Bronchial epithelial cell (primary cell): Measurements from ENCODE around the gene CARD9. TPM values are rescaled to one million over a fixed set of nuclear protein-coding genes. Genes with fewer than 3 reads are reported as not detected.

Source experiments
- DNase-seq: peaks from one replicate; pipeline ENCODE4 v3.0.0-alpha.2; 2010; ENCODE audit warnings: low read depth
- FAIRE-seq: peaks from 2 replicates; lab custom pipeline; 2011; peaks lifted over from hg19 to GRCh38; lab: Jason Lieb, UNC
- H3K27me3 ChIP-seq: 2 replicates; pipeline ENCODE4 v1.5.1; 2011; ENCODE audit warnings: low read length; ENCODE audit not compliant: control insufficient read depth, insufficient read depth
- H3K36me3 ChIP-seq: 2 replicates; pipeline ENCODE4 v1.5.1; 2011; ENCODE audit warnings: low read length; ENCODE audit not compliant: control insufficient read depth, insufficient read depth
- H3K4me3 ChIP-seq: 2 replicates; pipeline ENCODE4 v1.5.1; 2011; ENCODE audit warnings: mild to moderate bottlenecking, low read depth, low read length, control low read depth
- total RNA-seq: library from RNA; depleted of rRNA; stranded (reverse); fragments of >200 nt; gene quantifications from 2 replicates; pipeline ENCODE4 v1.2.1, GENCODE V29; 2014
- TF ChIP-seq, protein P1 (sequence below): IDR thresholded peaks from 2 replicates; pipeline ENCODE4 v1.5.1; 2011; ENCODE audit warnings: mild to moderate bottlenecking, moderate library complexity, low read length, control low read depth, inconsistent platforms; ENCODE audit not compliant: insufficient read depth, severe bottlenecking

CARD9 gene
- total RNA-seq, result 0.51 and 0.53 TPM in 2 replicates

GRCh38 chr9:136373300-136374182 is at the start of gene CARD9:
Gene CARD9, minus strand, starts transcription at chr9:136373669. Its CDS starts 1,591 bp downstream, at chr9:136372078.
- no peak within 1 kb of the TSS for H3K4me3 ChIP-seq

DNA sequence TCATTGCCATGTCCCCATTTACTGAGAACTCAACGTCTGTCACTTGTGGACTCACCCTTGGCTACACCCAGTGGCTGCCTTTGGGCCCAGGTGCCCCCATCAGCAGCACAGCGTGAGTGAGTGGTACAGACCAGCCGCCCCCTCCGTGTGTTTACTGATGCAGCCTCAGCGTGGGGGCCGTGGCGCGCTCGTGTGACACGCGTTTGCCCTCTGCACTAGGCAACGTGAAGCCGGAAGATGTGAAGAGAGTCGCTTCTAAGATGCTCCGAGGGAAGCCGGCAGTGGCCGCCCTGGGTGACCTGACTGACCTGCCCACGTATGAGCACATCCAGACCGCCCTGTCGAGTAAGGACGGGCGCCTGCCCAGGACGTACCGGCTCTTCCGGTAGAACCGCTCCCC is 49.4 kb upstream of the CARD9 start:
- Histone ChIP-seq H3K4me3 (no peak overlapping the region), H3K27me3 (no peaks in the 10 kb centered on the region), H3K36me3 (peaks cover 37% of the 10 kb centered on the region)
- TF ChIP-seq, protein P1, sequence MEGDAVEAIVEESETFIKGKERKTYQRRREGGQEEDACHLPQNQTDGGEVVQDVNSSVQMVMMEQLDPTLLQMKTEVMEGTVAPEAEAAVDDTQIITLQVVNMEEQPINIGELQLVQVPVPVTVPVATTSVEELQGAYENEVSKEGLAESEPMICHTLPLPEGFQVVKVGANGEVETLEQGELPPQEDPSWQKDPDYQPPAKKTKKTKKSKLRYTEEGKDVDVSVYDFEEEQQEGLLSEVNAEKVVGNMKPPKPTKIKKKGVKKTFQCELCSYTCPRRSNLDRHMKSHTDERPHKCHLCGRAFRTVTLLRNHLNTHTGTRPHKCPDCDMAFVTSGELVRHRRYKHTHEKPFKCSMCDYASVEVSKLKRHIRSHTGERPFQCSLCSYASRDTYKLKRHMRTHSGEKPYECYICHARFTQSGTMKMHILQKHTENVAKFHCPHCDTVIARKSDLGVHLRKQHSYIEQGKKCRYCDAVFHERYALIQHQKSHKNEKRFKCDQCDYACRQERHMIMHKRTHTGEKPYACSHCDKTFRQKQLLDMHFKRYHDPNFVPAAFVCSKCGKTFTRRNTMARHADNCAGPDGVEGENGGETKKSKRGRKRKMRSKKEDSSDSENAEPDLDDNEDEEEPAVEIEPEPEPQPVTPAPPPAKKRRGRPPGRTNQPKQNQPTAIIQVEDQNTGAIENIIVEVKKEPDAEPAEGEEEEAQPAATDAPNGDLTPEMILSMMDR, result no peak
- FAIRE-seq, result no peak
- no peak for DNase-seq

More at GRCh38 chr9:136373300-136374182, at the start of gene CARD9:
- Histone ChIP-seq H3K27me3 (no peaks in the 10 kb centered on the region), H3K36me3 (peaks cover 8% of the 10 kb centered on the region)
- FAIRE-seq (no peak), DNase-seq (no peak)
- TF ChIP-seq, protein P1, result no peak

GRCh38 chr9:136421791-136422190 is 48.3 kb upstream of the CARD9 start:
- DNase-seq (no peak), FAIRE-seq (no peak)
- H3K27me3 ChIP-seq, result no peaks in the 10 kb centered on the region
- H3K4me3 ChIP-seq, result no peak overlapping the region
- TF ChIP-seq, protein P1, result no peak
- H3K36me3 ChIP-seq, result peaks cover 44% of the 10 kb centered on the region

- TF ChIP-seq, protein P1, result no peak
- no peak for FAIRE-seq
- peaks cover 51% of the 10 kb centered on the region for H3K36me3 ChIP-seq
Observed at GRCh38 chr9:136419092-136419420, 45.6 kb upstream of the CARD9 start.

DNA sequence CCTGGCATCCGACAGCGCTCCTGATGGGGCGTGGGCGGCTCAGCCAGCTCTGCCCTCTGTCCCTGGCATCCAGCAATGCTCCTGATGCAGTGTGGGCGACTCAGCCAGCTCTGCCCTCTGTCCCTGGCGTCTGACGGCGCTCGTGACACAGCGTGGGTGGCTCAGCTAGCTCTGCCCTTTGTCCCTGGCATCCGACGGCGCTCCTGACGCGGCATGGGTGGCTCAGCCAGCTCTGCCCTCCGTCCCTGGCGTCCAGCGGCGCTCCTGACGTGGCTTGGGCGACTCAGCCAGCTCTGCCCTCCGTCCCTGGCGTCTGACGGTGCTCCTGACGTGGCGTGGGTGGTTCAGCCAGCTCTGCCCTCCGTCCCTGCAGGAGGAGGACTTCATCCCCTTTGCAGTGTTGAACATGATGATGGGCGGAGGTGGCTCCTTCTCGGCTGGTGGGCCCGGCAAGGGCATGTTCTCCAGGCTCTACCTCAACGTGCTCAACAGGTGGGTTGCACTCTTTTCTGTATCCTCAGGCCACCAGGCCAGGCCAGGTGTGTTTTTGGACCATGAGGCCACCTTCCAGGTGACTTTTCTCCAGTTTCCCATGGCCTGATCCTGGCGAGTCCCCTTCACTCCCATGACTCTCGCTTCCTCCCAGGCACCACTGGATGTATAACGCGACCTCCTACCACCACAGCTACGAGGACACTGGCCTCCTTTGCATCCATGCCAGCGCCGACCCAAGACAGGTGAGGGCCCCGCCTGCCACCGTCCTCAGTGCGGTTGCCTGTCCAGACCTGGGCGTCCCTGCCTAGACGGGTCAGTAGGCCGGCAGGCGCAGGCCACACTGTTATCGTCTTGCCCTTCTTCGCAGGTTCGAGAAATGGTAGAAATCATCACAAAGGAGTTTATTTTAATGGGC is 45.0 kb upstream of the CARD9 start:
- no peak for DNase-seq
- Histone ChIP-seq H3K27me3 (no peaks in the 10 kb centered on the region), H3K4me3 (no peak overlapping the region), H3K36me3 (peaks cover 53% of the 10 kb centered on the region)
- no peak for FAIRE-seq
- TF ChIP-seq, protein P1, result no peak

More at GRCh38 chr9:136419092-136419420, 45.6 kb upstream of the CARD9 start:
- Histone ChIP-seq H3K4me3 (no peak overlapping the region), H3K27me3 (no peaks in the 10 kb centered on the region)
- DNase-seq, result no peak
